Pancreas (tissue), 10 donors: ENCODE results near the gene POU6F2. TPM values are rescaled to one million over a fixed set of nuclear protein-coding genes. Genes with fewer than 3 reads are reported as not detected.
"Not testable (repeated sequence)": the region's sequence is repeated elsewhere in the genome, so short reads cannot be mapped to it uniquely, and the experiment has no call there.

Experiments used
- ATAC-seq, 4 donors: fragments of 200-7000 bp; cut with Tn5 transposase; one replicate each; pipeline versions ENCODE4 v1.8.0 to v1.9.1; 2020; ENCODE audit warnings: mild to moderate bottlenecking in 4 of 4, moderate library complexity in 4 of 4
- DNase-seq, 6 donors: peaks; one replicate each; pipeline ENCODE4 v3.0.0-alpha.2; 2020
- FAIRE-seq: peaks from 2 replicates; lab custom pipeline; 2012; peaks lifted over from hg19 to GRCh38; lab: Jason Lieb, UNC
- H3K27ac ChIP-seq, 4 donors: fragments of 200-600 bp; sonication (generic); 1 replicate in 3 of 4; 2 replicates in 1 of 4; pipeline versions ENCODE4 v1.5.0 to v1.8.0; 2020
- H3K27me3 ChIP-seq, 4 donors: fragments of 200-600 bp; one replicate each; pipeline ENCODE4 v1.8.0; 2021
- H3K36me3 ChIP-seq, 3 donors: fragments of 200-600 bp; sonication (generic) in 1 of 3; one replicate each; pipeline versions ENCODE4 v1.5.0 to v1.8.0; 2020 to 2021
- H3K4me1 ChIP-seq, 3 donors: fragments of 200-600 bp; one replicate each; pipeline ENCODE4 v1.8.0; 2021
- H3K4me3 ChIP-seq, 4 donors: fragments of 200-600 bp; sonication (generic) in 2 of 4; one replicate each; pipeline versions ENCODE4 v1.5.0 to v1.8.0; 2020 to 2021
- H3K9me3 ChIP-seq, 4 donors: fragments of 200-600 bp; one replicate each; pipeline ENCODE4 v1.8.0; 2021
- CTCF ChIP-seq, 4 donors: fragments of 200-600 bp; sonication (generic) in 3 of 4; IDR thresholded peaks; one replicate each; pipeline versions ENCODE4 v1.5.0 to v1.8.0; 2021; ENCODE audit warnings: antibody characterized with exemption in 4 of 4
- WGBS, 2 donors: extraction: QIAGEN DNeasy Blood & Tissue Kit; methylation state at CpG; one replicate each; pipeline ENCODE4 v1.1.7; 2013; 5-methylcytosine and 5-hydroxymethylcytosine counted together
- intact Hi-C, 3 donors: fragments of 100-400 bp; cut with DNase I; formaldehyde crosslinking; loops; one replicate each; pipeline versions ENCODE4 v1.11.1 to v1.14.2; 2022
- polyA plus RNA-seq, 2 donors: library from polyadenylated mRNA; stranded (reverse); fragments of 200-250 nt; gene quantifications; one replicate each; pipeline ENCODE4 v1.2.3, GENCODE V29; 2013
- total RNA-seq, 6 donors: library from RNA; stranded (reverse); fragmentation: NEBNext Ultra II Directional in 4 of 6; extraction: Animal tissue kit (Norgen Biotek cat#: 25700) in 4 of 6; gene quantifications; one replicate each; pipeline versions ENCODE4 v1.2.1 to v1.2.4, GENCODE V29; 2021 to 2023
- donor health status: healthy with polysubstance abuse.
- donor health status: DM: no; HTN: no; CAD: no; lungs with moderate emphysema.
- donor health status: DM: no; HTN: no; CAD: no.
- donor health status: control.
- donor health status: control.
- donor health status: Bipolar disorder and iron deficiency.
- donor health status: DM: yes; HTN: yes; CAD: no.
- donor health status: DM: no; HTN: no; CAD: no.
- donor health status: DM: no; HTN: no; CAD: no.
- donor health status: DM: yes; HTN: yes; CAD: no.

The POU6F2 gene
- total and polyA plus RNA-seq, 8 donors: 1.3 to 4.2 (median 2.4) TPM

- no peak for FAIRE-seq
- H3K27me3 ChIP-seq: no peaks in the 10 kb centered on the region
- H3K4me1 ChIP-seq: no peaks in the 10 kb centered on the region
- H3K27ac ChIP-seq: no peak overlapping the region
- H3K9me3 ChIP-seq: no peaks in the 10 kb centered on the region
- no peak for TF ChIP-seq CTCF (IDR thresholded peaks at IDR 0.05)
- intact Hi-C loops: no loop called here
- WGBS, 2 donors: 73 to 75% methylated on average over 8 of the region's 8 CpGs
- no peaks in the 10 kb centered on the region for H3K36me3 ChIP-seq
- ATAC-seq: no peak
- no peak for DNase-seq
- no peak overlapping the region for H3K4me3 ChIP-seq
Observed at GRCh38 chr7:39321909-39322498, 344.3 kb downstream of the POU6F2 start.

- FAIRE-seq (no peak), ATAC-seq (no peak), DNase-seq (no peak)
- H3K4me1 ChIP-seq: no peaks in the 10 kb centered on the region
- WGBS, 2 donors: 85 to 92% methylated on average over 4 of the region's 4 CpGs
- H3K27ac ChIP-seq: no peak overlapping the region
- intact Hi-C loops: no loop called here
- TF ChIP-seq CTCF (IDR thresholded peaks at IDR 0.05): no peak
- H3K4me3 ChIP-seq: no peak overlapping the region
- H3K9me3 ChIP-seq: no peaks in the 10 kb centered on the region
- no peaks in the 10 kb centered on the region for H3K36me3 ChIP-seq
- H3K27me3 ChIP-seq: no peaks in the 10 kb centered on the region
Observed at GRCh38 chr7:39324139-39324760, 346.5 kb downstream of the POU6F2 start.

GRCh38 chr7:39331607-39332006 lies 353.9 kb downstream of the POU6F2 start:
- H3K36me3 ChIP-seq, DNase-seq, FAIRE-seq, H3K4me3 ChIP-seq, H3K4me1 ChIP-seq, H3K9me3 ChIP-seq, H3K27ac ChIP-seq, intact Hi-C loops, H3K27me3 ChIP-seq, ATAC-seq: not testable (repeated sequence)
- WGBS, 2 donors: 86 to 87% methylated on average over 13 of the region's 13 CpGs

GRCh38 chr7:39332142-39332541 lies 354.4 kb downstream of the POU6F2 start:
- Histone ChIP-seq H3K9me3 (no peaks in the 10 kb centered on the region), H3K27ac (no peak overlapping the region), H3K4me1 (no peaks in the 10 kb centered on the region), H3K36me3 (no peaks in the 10 kb centered on the region), H3K4me3 (no peak overlapping the region), H3K27me3 (no peaks in the 10 kb centered on the region)
- ATAC-seq: no peak
- 71 to 86% methylated on average over 2 of the region's 2 CpGs for WGBS, 2 donors
- no peak for TF ChIP-seq CTCF (IDR thresholded peaks at IDR 0.05)
- DNase-seq: no peak
- FAIRE-seq: no peak
- intact Hi-C loops: no loop called here

GRCh38 chr7:39333701-39334100 lies 356.0 kb downstream of the POU6F2 start:
- WGBS, 2 donors: 90 to 91% methylated on average over 1 of the region's 1 CpG
- no peak for ATAC-seq
- Histone ChIP-seq H3K4me3 (no peak overlapping the region), H3K27me3 (no peaks in the 10 kb centered on the region), H3K4me1 (no peaks in the 10 kb centered on the region), H3K9me3 (no peaks in the 10 kb centered on the region), H3K27ac (no peak overlapping the region), H3K36me3 (no peaks in the 10 kb centered on the region)
- no peak for DNase-seq
- TF ChIP-seq CTCF (IDR thresholded peaks at IDR 0.05): no peak
- FAIRE-seq: no peak
- intact Hi-C loops: no loop called here
